IMR-90 (cell line): Measurements from ENCODE around the gene RENBP. TPM values are rescaled to one million over a fixed set of nuclear protein-coding genes. Genes with fewer than 3 reads are reported as not detected.

Experiments
- ATAC-seq: fragments of 200-7000 bp; cut with Tn5 transposase; 2 replicates; pipeline ENCODE4 v1.9.1; 2020; ENCODE audit warnings: low read depth, mild to moderate bottlenecking, moderate library complexity
- BruUV-seq: library from RNA; stranded (reverse); fragments of 400-500 nt; replicated peaks from 2 replicates; lab custom pipeline; 2021; lab: Mats Ljungman, UMichigan
- CTCF ChIA-PET: fragments of 300-600 bp; formaldehyde crosslinking; extraction: SDS; loops from one replicate; lab custom pipeline; 2021; ENCODE audit warnings: antibody characterized with exemption; lab: Yijun Ruan, JAX
- POLR2A ChIA-PET: fragments of 300-600 bp; sonication (Branson Sonifier 250); formaldehyde crosslinking; loops from one replicate; lab custom pipeline; 2022; ENCODE audit warnings: antibody characterized with exemption; ENCODE audit not compliant: unreplicated experiment; lab: Charles Lee
- DNase-seq: peaks from one replicate; pipeline ENCODE4 v3.0.0; 2013
- H2AFZ ChIP-seq: replicated peaks from 2 replicates; pipeline ENCODE3; 2013; ENCODE audit warnings: low read length, mild to moderate bottlenecking; ENCODE audit not compliant: poor library complexity
- H2AK5ac ChIP-seq: 2 replicates; pipeline ENCODE4 v1.6.1; 2013; ENCODE audit warnings: low read depth, low read length, inconsistent platforms
- H2AK9ac ChIP-seq: replicated peaks from 2 replicates; pipeline ENCODE3; 2013; ENCODE audit warnings: mild to moderate bottlenecking, low read depth, low read length, moderate library complexity; ENCODE audit not compliant: poor library complexity
- H2BK120ac ChIP-seq: 2 replicates; pipeline ENCODE4 v1.6.1; 2013; ENCODE audit warnings: low read depth, low read length, inconsistent platforms
- H2BK15ac ChIP-seq: 3 replicates; pipeline ENCODE4 v1.6.1; 2013; ENCODE audit warnings: low read depth, low read length, inconsistent platforms
- H2BK20ac ChIP-seq: 2 replicates; pipeline ENCODE4 v1.6.1; 2013; ENCODE audit warnings: low read depth, mild to moderate bottlenecking, inconsistent platforms, low read length, moderate library complexity
- H2BK5ac ChIP-seq: 2 replicates; pipeline ENCODE4 v1.6.1; 2013; ENCODE audit warnings: mild to moderate bottlenecking, low read depth, low read length, inconsistent platforms; ENCODE audit not compliant: poor library complexity, severe bottlenecking
- H3K14ac ChIP-seq: replicated peaks from 2 replicates; pipeline ENCODE4 v1.6.1; 2013; ENCODE audit warnings: low read depth, low read length, inconsistent platforms
- H3K18ac ChIP-seq: 2 replicates; pipeline ENCODE4 v1.6.1; 2013; ENCODE audit warnings: low read depth, low read length, control low read depth
- H3K23ac ChIP-seq: 2 replicates; pipeline ENCODE4 v1.6.1; 2013; ENCODE audit warnings: low read depth, low read length, inconsistent platforms
- H3K27ac ChIP-seq: 2 replicates; pipeline ENCODE4 v1.5.1; 2013; ENCODE audit warnings: mild to moderate bottlenecking, control low read depth, low read length; ENCODE audit not compliant: insufficient read depth
- H3K27me3 ChIP-seq: 2 replicates; pipeline ENCODE4 v1.6.1; 2013; ENCODE audit warnings: low read length; ENCODE audit not compliant: control insufficient read depth, insufficient read depth
- H3K36me3 ChIP-seq: 2 replicates; pipeline ENCODE4 v1.6.1; 2013; ENCODE audit warnings: low read length, mixed read lengths; ENCODE audit not compliant: control insufficient read depth, insufficient read depth
- H3K4ac ChIP-seq: 2 replicates; pipeline ENCODE4 v1.6.1; 2013; ENCODE audit warnings: low read depth, low read length, inconsistent platforms
- H3K4me1 ChIP-seq: 2 replicates; pipeline ENCODE4 v1.6.1; 2013; ENCODE audit warnings: low read length, mixed read lengths; ENCODE audit not compliant: control insufficient read depth, insufficient read depth
- H3K4me2 ChIP-seq: 2 replicates; pipeline ENCODE4 v1.6.1; 2013; ENCODE audit warnings: low read depth, mild to moderate bottlenecking, control low read depth, low read length, moderate library complexity
- H3K4me3 ChIP-seq: 2 replicates; pipeline ENCODE4 v1.5.1; 2013; ENCODE audit warnings: low read depth, mild to moderate bottlenecking, control low read depth, low read length, moderate library complexity; ENCODE audit not compliant: insufficient read depth
- H3K56ac ChIP-seq: 2 replicates; pipeline ENCODE4 v1.6.1; 2013; ENCODE audit warnings: low read length, inconsistent platforms; ENCODE audit not compliant: insufficient read depth; ENCODE audit errors: extremely low read depth
- H3K79me1 ChIP-seq, 2 experiments: 2 replicates each; pipeline ENCODE4 v1.6.1; 2013; ENCODE audit warnings: low read length in 2 of 2, inconsistent platforms in 1 of 2, low read depth in 1 of 2
- H3K9ac ChIP-seq: 2 replicates; pipeline ENCODE4 v1.6.1; 2013; ENCODE audit warnings: low read depth, low read length, control low read depth
- H3K9me1 ChIP-seq: 2 replicates; pipeline ENCODE4 v1.6.1; 2013; ENCODE audit warnings: low read length, inconsistent platforms; ENCODE audit not compliant: insufficient read depth
- H3K9me3 ChIP-seq: 2 replicates; pipeline ENCODE4 v1.6.1; 2013; ENCODE audit warnings: low read length; ENCODE audit not compliant: control insufficient read depth, insufficient read depth
- H4K20me1 ChIP-seq: 2 replicates; pipeline ENCODE4 v1.6.1; 2013; ENCODE audit warnings: low read length, inconsistent platforms; ENCODE audit not compliant: insufficient read depth
- H4K5ac ChIP-seq: 2 replicates; pipeline ENCODE4 v1.6.1; 2013; ENCODE audit warnings: mild to moderate bottlenecking, low read depth, low read length, control low read depth
- H4K8ac ChIP-seq, 2 experiments: 2 replicates each; pipeline ENCODE4 v1.6.1; 2013; ENCODE audit warnings: low read depth in 2 of 2, low read length in 2 of 2, control low read depth in 1 of 2, inconsistent platforms in 1 of 2
- H4K91ac ChIP-seq: 2 replicates; pipeline ENCODE4 v1.6.1; 2013; ENCODE audit warnings: low read depth, low read length, inconsistent platforms; ENCODE audit not compliant: insufficient read depth
- BHLHE40 ChIP-seq: fragments of 150-350 bp; IDR thresholded peaks from 2 replicates; pipeline ENCODE4 v1.6.1; 2016; ENCODE audit warnings: mild to moderate bottlenecking, low read depth, low read length
- CEBPB ChIP-seq: IDR thresholded peaks from 2 replicates; pipeline ENCODE4 v1.6.1; 2012; ENCODE audit warnings: low read depth, low read length, improper control_type of control experiment
- CTCF ChIP-seq: conservative IDR thresholded peaks from 2 replicates; pipeline ENCODE4 v1.5.1; 2012; ENCODE audit warnings: mild to moderate bottlenecking, low read depth, low read length, improper control_type of control experiment
- FOS ChIP-seq: fragments of 150-350 bp; IDR thresholded peaks from 2 replicates; pipeline ENCODE4 v1.6.1; 2016; ENCODE audit warnings: low read depth, low read length
- MAFK ChIP-seq: IDR thresholded peaks from 2 replicates; pipeline ENCODE4 v1.6.1; 2012; ENCODE audit warnings: low read depth, low read length, improper control_type of control experiment
- MAZ ChIP-seq: IDR thresholded peaks from 2 replicates; pipeline ENCODE4 v1.6.1; 2012; ENCODE audit warnings: low read depth, mild to moderate bottlenecking, low read length, improper control_type of control experiment, moderate library complexity, borderline replicate concordance
- POLR2A ChIP-seq: IDR thresholded peaks from 2 replicates; pipeline ENCODE4 v1.6.1; 2012; ENCODE audit warnings: mild to moderate bottlenecking, low read depth, low read length
- RAD21 ChIP-seq: IDR thresholded peaks from 2 replicates; pipeline ENCODE4 v1.6.1; 2012; ENCODE audit warnings: low read length, improper control_type of control experiment
- SMC3 ChIP-seq: fragments of 150-350 bp; IDR thresholded peaks from 2 replicates; pipeline ENCODE4 v1.6.1; 2016; ENCODE audit warnings: low read depth, mild to moderate bottlenecking, antibody characterized with exemption, low read length, moderate library complexity
- WGBS, 2 experiments: methylation state at CpG; one replicate each; pipeline versions ENCODE4 v1.1.5 to v1.1.7; 2013; ENCODE audit warnings: missing lambda C conversion rate in 2 of 2; ENCODE audit not compliant: insufficient read length in 1 of 2; ENCODE audit errors: extremely low coverage in 2 of 2; 5-methylcytosine and 5-hydroxymethylcytosine counted together
- dilution Hi-C: fragments of 300-500 bp; cut with HindIII; formaldehyde crosslinking; loops from one replicate; pipeline ENCODE4 v1.14.3; 2018; ENCODE audit warnings: low sequenced_read_pairs; ENCODE audit not compliant: unreplicated experiment
- in situ Hi-C: fragments of 300-500 bp; cut with MboI; formaldehyde crosslinking; loops from 3 replicates; pipeline ENCODE4 v1.14.3; 2019; ENCODE audit warnings: low sequenced_read_pairs, inconsistent platforms, mixed read lengths
- intact Hi-C: fragments of 100-400 bp; cut with micrococcal nuclease; formaldehyde crosslinking; loops from 2 replicates; pipeline ENCODE4 v1.10.0; 2022
- polyA plus RNA-seq, 3 experiments: library from polyadenylated mRNA; depleted of rRNA; stranded (reverse); fragments of >200 nt; gene quantifications; 2 replicates each; pipeline ENCODE4 v1.2.3, GENCODE V29; 2012; ENCODE audit warnings: low replicate concordance in 1 of 3
- total RNA-seq: library from RNA; depleted of rRNA; stranded (reverse); fragments of >200 nt; gene quantifications from 2 replicates; pipeline ENCODE4 v1.2.3, GENCODE V29; 2012

RENBP gene
- total and polyA plus RNA-seq, 2 of the 4 experiments (the other 2 are of a cell fraction): 0.15 to 0.18 TPM

GRCh38 chrX:153909024-153909979, 35.1 kb downstream of the RENBP start:
- dilution Hi-C loops (no loop called here), in situ Hi-C loops (loop anchor here (25.0 kb wide), 1 partner anchor 947 kb away; no protein-coding TSS in a partner anchor), intact Hi-C loops (no loop called here)
- Histone ChIP-seq H2BK5ac (no peak overlapping the region), H3K79me1 (no peaks in the 10 kb centered on the region), H2AFZ (no peak overlapping the region), H3K23ac (no peak overlapping the region), H2BK20ac (no peak overlapping the region), H3K56ac (no peak overlapping the region), H4K20me1 (no peaks in the 10 kb centered on the region), H2AK9ac (no peak overlapping the region), H3K4me2 (no peak overlapping the region), H3K27me3 (peaks cover 9% of the 10 kb centered on the region), H4K8ac (no peak overlapping the region), H3K36me3 (no peaks in the 10 kb centered on the region), H2BK15ac (no peak overlapping the region), H3K9ac (no peak overlapping the region), H3K4me1 (no peaks in the 10 kb centered on the region), H3K9me3 (no peaks in the 10 kb centered on the region; the same call in 1 of the 2 replicates), H4K91ac (no peak overlapping the region), H3K4me3 (no peak overlapping the region), H3K9me1 (no peaks in the 10 kb centered on the region), H3K18ac (no peak overlapping the region), H3K4ac (no peak overlapping the region), H3K27ac (no peak overlapping the region), H3K14ac (no peak overlapping the region), H2AK5ac (no peak overlapping the region), H4K5ac (no peak overlapping the region), H2BK120ac (no peak overlapping the region)
- no TSS peak for BruUV-seq
- TF ChIP-seq CTCF: no peak
- no peak for TF ChIP-seq BHLHE40
- no peak for TF ChIP-seq FOS
- TF ChIP-seq MAFK: no peak
- no peak for TF ChIP-seq RAD21
- TF ChIP-seq SMC3: no peak
- TF ChIP-seq CEBPB: no peak
- TF ChIP-seq MAZ: no peak
- no peak for TF ChIP-seq POLR2A
- whole genome bisulfite sequencing, 2 experiments: 63% methylated on average over 8 of the region's 37 CpGs; no CpG with 5 or more reads in 1 of the 2 experiments
- ATAC-seq (peak; percentile 37; the same call in 1 of the 2 replicates), DNase-seq (no peak)
- ChIA-PET POLR2A (no interaction called here), CTCF (no interaction called here)
